Gastroesophageal sphincter (tissue), 3 donors: ENCODE results near the gene FMN2.

Source experiments
- EP300 ChIP-seq: sonication (generic); formaldehyde crosslinking; IDR thresholded peaks from one replicate; pipeline ENCODE4 v1.6.1; 2017; ENCODE audit warnings: antibody characterized with exemption, mild to moderate bottlenecking
- POLR2AphosphoS5 ChIP-seq: sonication (generic); formaldehyde crosslinking; IDR thresholded peaks from one replicate; pipeline ENCODE4 v1.6.1; 2017; ENCODE audit warnings: antibody characterized with exemption
- TF ChIP-seq, protein P1 (sequence below), 4 experiments: fragments of 200-600 bp in 2 of 4; fragments of 450-650 bp in 2 of 4; sonication (generic) in 1 of 4; IDR thresholded peaks; one replicate each; pipeline ENCODE4 v1.5.1; 2017 to 2019; ENCODE audit warnings: antibody characterized with exemption in 4 of 4, mild to moderate bottlenecking in 2 of 4, moderate library complexity in 2 of 4

DNA sequence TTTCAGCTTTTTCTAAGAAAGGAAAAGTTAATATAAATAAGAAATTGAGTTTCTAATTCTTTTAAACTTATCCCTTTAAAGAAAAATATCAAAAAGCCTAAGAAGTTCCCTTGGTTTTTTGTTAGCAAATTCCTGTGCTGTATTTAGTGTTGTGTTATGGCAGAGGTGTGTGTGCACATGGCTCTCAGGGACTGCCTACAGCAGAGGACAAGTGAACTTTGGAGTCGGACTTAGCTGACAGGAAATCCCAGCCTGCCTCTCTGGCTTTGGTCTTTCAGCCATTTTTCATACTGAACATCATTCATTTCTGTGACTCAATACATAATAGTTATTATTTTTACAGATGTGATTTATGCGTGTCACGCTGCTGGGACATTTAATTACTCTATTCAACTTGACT is 149.6 kb downstream of the FMN2 start:
- TF ChIP-seq EP300 (no peak), POLR2AphosphoS5 (no peak)
- TF ChIP-seq, protein P1, sequence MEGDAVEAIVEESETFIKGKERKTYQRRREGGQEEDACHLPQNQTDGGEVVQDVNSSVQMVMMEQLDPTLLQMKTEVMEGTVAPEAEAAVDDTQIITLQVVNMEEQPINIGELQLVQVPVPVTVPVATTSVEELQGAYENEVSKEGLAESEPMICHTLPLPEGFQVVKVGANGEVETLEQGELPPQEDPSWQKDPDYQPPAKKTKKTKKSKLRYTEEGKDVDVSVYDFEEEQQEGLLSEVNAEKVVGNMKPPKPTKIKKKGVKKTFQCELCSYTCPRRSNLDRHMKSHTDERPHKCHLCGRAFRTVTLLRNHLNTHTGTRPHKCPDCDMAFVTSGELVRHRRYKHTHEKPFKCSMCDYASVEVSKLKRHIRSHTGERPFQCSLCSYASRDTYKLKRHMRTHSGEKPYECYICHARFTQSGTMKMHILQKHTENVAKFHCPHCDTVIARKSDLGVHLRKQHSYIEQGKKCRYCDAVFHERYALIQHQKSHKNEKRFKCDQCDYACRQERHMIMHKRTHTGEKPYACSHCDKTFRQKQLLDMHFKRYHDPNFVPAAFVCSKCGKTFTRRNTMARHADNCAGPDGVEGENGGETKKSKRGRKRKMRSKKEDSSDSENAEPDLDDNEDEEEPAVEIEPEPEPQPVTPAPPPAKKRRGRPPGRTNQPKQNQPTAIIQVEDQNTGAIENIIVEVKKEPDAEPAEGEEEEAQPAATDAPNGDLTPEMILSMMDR (IDR thresholded peaks at IDR 0.05) = no peak
